Fibroblast of skin of scalp (primary cell): ENCODE data around the gene C1orf116.

Experiments used
- DNase-seq: peaks from one replicate; pipeline ENCODE4 v3.0.0-alpha.2; 2013

Gene C1orf116

GRCh38 chr1:206986402-206986801 is 46.2 kb downstream of the C1orf116 start:
- no peak for DNase-seq

- no peak for DNase-seq
These were observed 47.3 kb downstream of the C1orf116 start for GRCh38 chr1:206985162-206985749.

- DNase-seq, result peak; percentile 42
These were observed 50.3 kb downstream of the C1orf116 start for GRCh38 chr1:206982216-206982615.

- peak; percentile 14 for DNase-seq
These were observed 53.0 kb downstream of the C1orf116 start for GRCh38 chr1:206979379-206980043.

DNA sequence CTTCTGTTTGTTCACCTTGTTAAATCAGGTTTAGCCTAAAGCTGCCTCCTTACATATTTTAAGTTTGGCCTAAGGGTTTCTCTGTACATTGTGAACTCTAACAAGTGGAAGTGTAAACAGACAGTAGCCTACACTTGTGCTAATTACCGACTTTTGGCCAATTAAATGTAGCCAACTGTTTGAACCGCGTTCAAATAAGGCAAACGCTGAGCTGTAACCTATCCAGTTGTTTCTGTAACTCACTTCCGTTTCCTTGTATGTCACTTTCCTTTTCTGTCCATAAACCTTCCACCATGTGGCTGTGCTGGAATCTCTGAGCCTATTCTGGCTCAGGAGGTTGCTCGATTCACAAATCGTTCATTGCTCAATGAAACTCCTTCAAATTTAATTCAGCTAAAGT is 54.3 kb downstream of the C1orf116 start:
- no peak for DNase-seq

- DNase-seq, result no peak
These were observed 57.2 kb downstream of the C1orf116 start for GRCh38 chr1:206975306-206975705.

DNA sequence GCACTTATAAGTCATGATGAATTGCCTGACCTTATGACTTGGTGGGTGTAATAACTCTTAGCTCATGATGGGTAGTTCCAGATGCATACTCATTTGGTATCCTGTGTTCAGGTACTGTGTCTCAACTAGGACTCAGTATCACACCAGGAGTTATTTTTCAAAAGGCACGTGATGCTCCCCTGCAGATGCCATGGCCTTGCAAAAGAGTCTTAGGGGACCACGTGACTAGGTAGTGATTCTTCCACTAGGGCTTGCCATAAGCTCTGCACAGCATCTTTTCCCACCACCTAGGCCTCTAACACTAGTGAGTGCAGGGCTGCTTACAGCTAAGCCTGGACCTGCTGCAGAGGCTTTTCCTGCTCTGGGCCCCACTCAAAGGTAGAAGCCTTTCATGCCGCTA is 58.4 kb downstream of the C1orf116 start:
- no peak for DNase-seq

DNA sequence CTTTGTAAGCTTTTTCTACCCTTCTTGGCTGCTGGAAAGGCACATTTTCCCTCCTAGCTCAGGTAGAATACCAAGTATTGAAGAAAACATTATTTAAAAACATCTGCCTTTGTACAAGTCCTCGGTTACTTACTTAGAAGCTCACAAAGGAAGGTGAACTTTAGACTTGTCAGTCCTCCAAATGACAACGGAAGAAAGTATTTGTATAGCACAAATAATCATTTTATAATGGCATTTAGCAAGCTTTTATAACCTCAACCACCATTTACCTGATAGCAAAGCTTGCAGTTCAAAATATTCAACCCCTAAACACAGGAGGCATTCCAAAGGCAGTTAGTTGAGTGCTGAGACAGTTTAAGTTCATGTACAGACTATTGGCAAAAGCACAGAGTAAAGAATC is 59.8 kb downstream of the C1orf116 start:
- no peak for DNase-seq

- DNase-seq, result no peak
These were observed 61.4 kb downstream of the C1orf116 start for GRCh38 chr1:206971029-206971655.

DNA sequence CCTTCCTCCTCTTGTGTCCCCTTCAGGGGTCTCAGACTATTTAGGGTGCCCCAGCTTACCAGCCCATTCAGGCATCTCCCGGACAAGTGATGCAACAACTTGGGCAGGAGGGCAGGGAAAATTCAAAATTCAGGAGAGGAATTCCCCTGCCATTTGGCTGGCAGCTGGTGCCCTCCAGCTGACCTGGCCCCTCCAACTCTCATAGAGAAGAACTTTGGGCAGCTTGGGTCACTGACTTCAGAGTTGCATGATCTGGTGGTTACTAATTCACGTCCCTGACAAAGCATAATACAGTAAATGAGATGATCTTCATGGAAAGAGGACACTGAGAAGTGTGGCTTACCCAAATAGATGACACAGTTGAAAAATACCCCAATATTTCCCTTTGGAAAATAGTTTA is 62.1 kb downstream of the C1orf116 start, which contains the start of gene FCAMR:
Gene FCAMR (minus strand): TSS at position 15 of the 400 bp plus-strand sequence. CDS start 335 bp downstream, outside the sequence.
- DNase-seq, result no peak

DNA sequence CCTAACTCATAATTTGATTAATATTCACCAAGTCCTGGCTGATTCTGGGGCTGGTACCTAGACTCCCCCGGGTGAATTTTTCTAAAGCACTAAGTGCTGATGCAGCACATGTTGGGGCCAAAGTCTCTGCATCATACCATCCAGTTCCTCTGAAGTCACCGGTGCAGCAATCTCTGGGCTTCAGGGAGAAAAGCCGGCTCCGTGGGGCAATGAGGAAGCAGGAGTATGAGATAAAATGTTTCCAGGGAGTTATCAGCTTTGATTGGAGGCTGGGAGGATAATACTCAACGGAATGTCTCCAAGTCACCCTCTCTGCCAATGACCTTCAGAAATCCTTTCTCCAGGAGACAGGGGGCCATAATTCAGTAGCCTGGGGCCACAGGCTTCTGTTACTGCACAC is 63.5 kb downstream of the C1orf116 start:
- DNase-seq, result no peak
